Measurements from ENCODE around the gene PCED1A. TPM values are rescaled to one million over a fixed set of nuclear protein-coding genes. Genes with fewer than 3 reads are reported as not detected.

PCED1A gene
- total and polyA plus RNA-seq, 7 donors: 8.6 to 28.0 (median 19.8) TPM

GRCh38 chr20:2867081-2867864 lies 26.8 kb upstream of the PCED1A start:
- TF ChIP-seq EP300 (IDR thresholded peaks at IDR 0.05): no peak
- TF ChIP-seq POLR2A (IDR thresholded peaks at IDR 0.05): no peak
- no peak for TF ChIP-seq CTCF (IDR thresholded peaks at IDR 0.05)
- TF ChIP-seq POLR2AphosphoS5 (IDR thresholded peaks at IDR 0.05): no peak
- no peak overlapping the region for H3K4me3 ChIP-seq
- WGBS, 2 donors: 66 to 68% methylated on average over 12 of the region's 12 CpGs
- peaks cover 0 to 9% (median 0%) of the 10 kb centered on the region in 3 donors for H3K27me3 ChIP-seq
- intact Hi-C loops (cut with DNase I): no loop called here
- no peaks in the 10 kb centered on the region for H3K9me3 ChIP-seq
- H3K36me3 ChIP-seq: peaks cover 15 to 48% (median 34%) of the 10 kb centered on the region in 4 donors
- peaks cover 0 to 12% (median 8%) of the 10 kb centered on the region in 4 donors for H3K4me1 ChIP-seq
- no peak overlapping the region for H3K27ac ChIP-seq
- DNase-seq: no peak

GRCh38 chr20:2866236-2866635 lies 25.8 kb upstream of the PCED1A start:
- Histone ChIP-seq H3K27me3 (no peaks in the 10 kb centered on the region), H3K4me3 (no peak overlapping the region), H3K9me3 (no peaks in the 10 kb centered on the region), H3K4me1 (peaks cover 0 to 4% (median under 1%) of the 10 kb centered on the region in 4 donors), H3K36me3 (peaks cover 25 to 57% (median 38%) of the 10 kb centered on the region in 4 donors), H3K27ac (no peak overlapping the region)
- 86 to 92% methylated on average over 11 of the region's 11 CpGs for WGBS, 2 donors
- no peak for DNase-seq
- TF ChIP-seq CTCF (IDR thresholded peaks at IDR 0.05) (no peak), EP300 (IDR thresholded peaks at IDR 0.05) (no peak), POLR2A (IDR thresholded peaks at IDR 0.05) (no peak)
- intact Hi-C loops (cut with DNase I): no loop called here

GRCh38 chr20:2865630-2866029 lies 25.2 kb upstream of the PCED1A start:
- Histone ChIP-seq H3K36me3 (peaks cover 31 to 63% (median 44%) of the 10 kb centered on the region in 4 donors), H3K27ac (no peak overlapping the region), H3K9me3 (no peaks in the 10 kb centered on the region), H3K4me1 (peaks cover 0 to 2% (median 0%) of the 10 kb centered on the region in 4 donors), H3K4me3 (no peak overlapping the region), H3K27me3 (no peaks in the 10 kb centered on the region)
- TF ChIP-seq POLR2AphosphoS5 (IDR thresholded peaks at IDR 0.05) (no peak), POLR2A (IDR thresholded peaks at IDR 0.05) (no peak)
- DNase-seq: no peak
- 76 to 93% methylated on average over 3 of the region's 3 CpGs for WGBS, 2 donors
- intact Hi-C loops (cut with DNase I): no loop called here

GRCh38 chr20:2865101-2865500 lies 24.6 kb upstream of the PCED1A start:
- Histone ChIP-seq H3K9me3 (no peaks in the 10 kb centered on the region), H3K27me3 (no peaks in the 10 kb centered on the region), H3K4me3 (no peak overlapping the region), H3K27ac (no peak overlapping the region), H3K36me3 (peaks cover 32 to 65% (median 47%) of the 10 kb centered on the region in 4 donors), H3K4me1 (no peaks in the 10 kb centered on the region)
- intact Hi-C loops (cut with DNase I): no loop called here
- TF ChIP-seq CTCF (IDR thresholded peaks at IDR 0.05) (no peak), POLR2A (IDR thresholded peaks at IDR 0.05) (no peak), EP300 (IDR thresholded peaks at IDR 0.05) (no peak), POLR2AphosphoS5 (IDR thresholded peaks at IDR 0.05) (no peak)
- 96 to 97% methylated on average over 10 of the region's 10 CpGs for WGBS, 2 donors
- DNase-seq: no peak

- no peaks in the 10 kb centered on the region for H3K27me3 ChIP-seq
- TF ChIP-seq POLR2AphosphoS5 (IDR thresholded peaks at IDR 0.05) (no peak), POLR2A (IDR thresholded peaks at IDR 0.05) (no peak), EP300 (IDR thresholded peaks at IDR 0.05) (no peak), CTCF (IDR thresholded peaks at IDR 0.05) (no peak)
- no peak overlapping the region for H3K4me3 ChIP-seq
- H3K9me3 ChIP-seq: no peaks in the 10 kb centered on the region
- no peaks in the 10 kb centered on the region for H3K4me1 ChIP-seq
- intact Hi-C loops (cut with DNase I): no loop called here
- H3K27ac ChIP-seq: no peak overlapping the region
- WGBS, 2 donors: 95 to 97% methylated on average over 12 of the region's 12 CpGs
- peaks cover 32 to 65% (median 47%) of the 10 kb centered on the region in 4 donors for H3K36me3 ChIP-seq
- DNase-seq: no peak
Observed at GRCh38 chr20:2864626-2865025, 24.2 kb upstream of the PCED1A start.

All from sigmoid colon (tissue), 7 donors.